G401 (cell line): ENCODE data around the gene DRGX. TPM values are rescaled to one million over a fixed set of nuclear protein-coding genes. Genes with fewer than 3 reads are reported as not detected.

Source experiments
- DNase-seq: peaks from one replicate; pipeline ENCODE4 v3.0.0-alpha.2; 2015; ENCODE audit warnings: low spot score
- in situ Hi-C: cut with HindIII; loops from 2 replicates; pipeline ENCODE4 v1.10.0; 2016; ENCODE audit warnings: low sequenced_read_pairs, mixed read lengths
- total RNA-seq: library from RNA; depleted of rRNA; stranded (reverse); fragments of >200 nt; shearing (Covaris generic); gene quantifications from 2 replicates; pipeline ENCODE4 v1.2.3, GENCODE V29; 2014

The DRGX gene
- total RNA-seq, 1 experiment from 2014 or later, result 0.03 TPM

DNA sequence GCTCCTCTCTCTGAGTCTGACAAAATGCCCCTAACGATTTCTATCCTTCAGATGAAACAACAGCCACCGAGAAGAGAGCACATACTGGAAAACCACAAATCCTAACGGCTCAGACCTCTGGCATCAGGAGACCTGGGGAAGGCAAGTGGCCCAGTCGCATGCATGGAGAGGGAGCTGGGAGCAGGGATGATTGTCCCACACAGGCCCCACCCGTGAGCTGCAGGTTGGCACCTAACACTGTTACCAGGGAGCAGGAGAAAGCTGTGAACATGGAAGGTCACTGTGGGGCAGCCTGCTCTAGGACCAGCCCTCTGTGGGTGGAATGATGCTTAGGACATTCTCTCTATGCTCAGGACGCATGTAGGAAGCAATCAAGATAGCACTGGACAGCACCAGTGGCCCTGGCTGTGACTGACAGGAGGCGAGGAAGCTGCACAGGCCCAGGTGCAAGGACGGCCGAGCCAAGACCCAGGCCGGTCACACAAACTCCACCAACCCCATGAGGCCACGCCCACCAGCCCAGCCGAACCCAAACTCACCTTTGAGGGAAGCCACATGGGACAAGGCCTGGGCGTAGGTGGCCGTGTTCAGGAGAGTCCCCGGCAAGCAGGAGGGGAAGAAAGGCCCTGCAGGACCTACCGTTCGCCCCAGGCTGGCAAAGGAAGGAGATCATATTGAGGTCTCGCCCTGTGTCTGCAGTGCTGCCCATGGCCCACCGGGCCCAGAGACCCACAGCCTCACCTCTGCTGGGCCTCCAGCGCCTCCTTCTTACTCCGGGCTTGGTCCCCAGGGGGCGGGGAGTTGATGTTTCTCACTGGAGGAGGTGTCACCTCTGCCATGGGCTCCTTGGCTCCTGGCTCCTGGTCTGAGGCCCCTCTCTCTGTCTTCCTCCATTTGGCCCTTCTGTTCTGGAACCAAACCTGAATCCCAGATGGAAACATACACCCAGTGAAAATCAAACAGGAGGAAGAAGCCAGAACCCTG is 9.7 kb downstream of the DRGX start:
- in situ Hi-C loops, result no loop called here
- DNase-seq, result no peak

DNA sequence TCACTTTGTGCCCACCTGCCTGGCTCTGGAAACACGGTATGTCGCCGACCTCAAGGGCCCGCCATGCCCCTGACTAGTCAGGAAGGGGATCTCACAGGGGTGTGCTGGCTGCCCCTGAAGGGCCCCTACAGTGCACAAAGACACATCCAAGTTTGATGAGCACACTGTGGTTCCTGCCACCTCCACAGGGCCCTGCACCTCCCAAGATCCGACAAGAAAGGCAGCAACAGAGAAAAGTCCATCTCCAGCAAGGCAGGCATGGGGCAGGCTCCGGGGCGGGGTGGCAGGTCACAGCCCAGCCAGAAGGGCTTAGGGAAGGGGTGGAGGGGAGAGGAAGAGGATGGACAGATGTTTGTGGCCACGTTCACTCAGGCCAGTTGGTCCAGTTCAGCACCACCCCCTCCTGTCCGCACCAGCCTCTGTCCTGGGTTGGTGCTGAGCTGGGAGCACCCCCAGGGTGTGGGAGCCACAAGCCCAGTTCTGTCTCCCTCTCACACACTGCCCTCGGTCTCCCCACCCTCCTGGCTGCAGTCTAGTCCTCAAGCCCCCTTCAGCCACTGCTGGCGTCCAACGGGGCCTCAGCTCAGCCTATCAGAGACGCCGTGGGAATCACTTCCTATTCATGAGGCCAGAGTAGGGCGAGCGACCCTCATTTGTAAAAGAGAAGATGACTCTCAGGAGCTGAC is 11.5 kb downstream of the DRGX start:
- DNase-seq, result no peak
- in situ Hi-C loops, result no loop called here

DNA sequence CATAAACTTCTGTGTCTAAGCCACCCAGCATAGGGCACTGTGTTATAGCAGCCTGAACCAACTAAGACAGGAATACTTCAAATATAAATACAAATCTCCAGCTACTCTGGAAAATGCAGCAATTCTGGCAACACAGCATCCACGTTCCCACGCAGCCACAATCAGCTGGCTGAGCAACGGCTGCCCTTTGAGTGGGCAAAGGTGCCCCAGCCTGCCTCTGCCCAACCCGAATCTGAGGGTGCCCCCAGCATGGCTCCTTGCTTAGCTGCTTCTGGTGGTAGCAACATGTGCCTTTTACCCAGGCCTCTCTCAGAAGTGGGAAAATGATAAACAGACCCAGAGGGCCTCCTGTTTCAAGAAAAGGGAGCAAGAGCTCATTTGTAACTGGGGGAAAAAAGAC is 12.0 kb downstream of the DRGX start:
- in situ Hi-C loops, result no loop called here
- no peak for DNase-seq

DNA sequence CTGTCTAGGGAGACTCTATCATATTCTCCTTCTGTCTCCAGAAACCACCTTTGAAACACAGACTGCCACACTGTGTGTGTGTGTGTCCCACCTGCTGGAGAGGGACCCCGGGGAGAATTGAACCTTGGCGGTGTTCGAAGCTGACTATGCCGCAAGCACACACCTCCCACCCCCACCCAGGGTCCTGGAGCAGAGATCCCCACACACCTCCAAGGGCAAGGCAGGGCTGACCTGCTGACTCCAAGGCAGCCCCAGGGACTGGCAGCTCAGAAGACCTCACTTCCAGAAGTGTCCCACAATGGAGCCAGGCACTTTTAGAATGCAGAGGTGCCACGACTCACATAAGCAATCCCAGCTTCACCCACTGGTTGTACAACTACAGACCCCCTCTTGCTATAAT is 13.1 kb downstream of the DRGX start:
- no peak for DNase-seq
- in situ Hi-C loops, result no loop called here

DNA sequence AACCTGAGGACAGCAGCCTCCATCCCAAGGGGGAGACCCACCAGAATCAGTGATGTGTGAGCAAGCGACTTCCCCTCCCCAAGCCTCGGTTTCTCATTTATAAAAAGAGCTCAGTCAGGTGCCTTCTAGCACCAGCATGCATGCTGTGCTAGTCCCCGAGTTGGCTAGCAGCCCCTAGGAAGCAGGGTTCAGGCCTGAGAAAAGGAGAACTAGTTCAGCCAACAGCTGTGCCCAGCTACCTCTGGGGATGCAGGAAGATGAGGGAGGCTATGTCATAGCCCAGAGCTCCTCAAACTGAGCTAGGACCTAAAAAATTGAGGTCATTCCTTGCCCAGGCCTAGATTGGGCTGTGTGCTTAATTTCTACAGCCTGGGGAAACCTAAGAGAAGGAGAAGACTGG is 13.7 kb downstream of the DRGX start:
- no peak for DNase-seq
- in situ Hi-C loops, result no loop called here

DNA sequence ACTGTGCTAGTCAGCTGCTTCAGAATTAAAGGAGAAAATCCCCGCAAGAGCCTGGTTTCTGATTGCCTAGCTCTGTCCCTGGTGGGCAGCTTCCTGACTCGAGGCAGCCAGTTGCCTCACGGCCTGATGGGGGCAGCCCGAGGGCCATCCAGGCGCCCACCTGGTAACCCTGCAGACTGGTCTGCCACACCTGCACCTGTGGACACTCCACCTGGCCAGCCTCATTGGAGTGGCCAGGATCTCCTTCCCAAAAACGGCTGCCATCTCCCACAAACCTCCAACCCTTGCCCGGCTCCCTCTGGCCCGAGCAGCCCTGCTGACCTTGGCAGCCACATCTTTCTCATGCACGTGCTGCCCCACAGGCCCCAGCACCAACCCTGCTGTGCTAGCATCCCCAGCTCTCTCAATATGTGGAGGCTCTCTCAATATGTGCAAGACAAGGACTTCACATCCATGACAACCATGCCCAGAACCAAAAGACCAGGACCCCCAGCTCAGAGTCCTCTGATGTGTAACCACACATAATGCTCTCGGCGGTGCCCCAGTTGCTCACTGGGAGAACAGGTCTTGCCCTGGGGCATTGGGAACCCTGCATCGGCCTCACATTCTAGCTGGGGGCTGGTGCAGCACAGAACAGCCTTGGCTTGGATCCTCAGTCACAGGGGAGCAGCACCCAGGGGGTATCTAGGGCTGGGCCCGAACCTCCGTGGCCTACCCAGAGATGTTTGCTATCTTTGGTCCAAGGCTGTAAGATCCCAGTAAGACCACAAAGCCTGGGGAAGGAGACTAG is 14.6 kb downstream of the DRGX start:
- in situ Hi-C loops, result no loop called here
- no peak for DNase-seq

DNA sequence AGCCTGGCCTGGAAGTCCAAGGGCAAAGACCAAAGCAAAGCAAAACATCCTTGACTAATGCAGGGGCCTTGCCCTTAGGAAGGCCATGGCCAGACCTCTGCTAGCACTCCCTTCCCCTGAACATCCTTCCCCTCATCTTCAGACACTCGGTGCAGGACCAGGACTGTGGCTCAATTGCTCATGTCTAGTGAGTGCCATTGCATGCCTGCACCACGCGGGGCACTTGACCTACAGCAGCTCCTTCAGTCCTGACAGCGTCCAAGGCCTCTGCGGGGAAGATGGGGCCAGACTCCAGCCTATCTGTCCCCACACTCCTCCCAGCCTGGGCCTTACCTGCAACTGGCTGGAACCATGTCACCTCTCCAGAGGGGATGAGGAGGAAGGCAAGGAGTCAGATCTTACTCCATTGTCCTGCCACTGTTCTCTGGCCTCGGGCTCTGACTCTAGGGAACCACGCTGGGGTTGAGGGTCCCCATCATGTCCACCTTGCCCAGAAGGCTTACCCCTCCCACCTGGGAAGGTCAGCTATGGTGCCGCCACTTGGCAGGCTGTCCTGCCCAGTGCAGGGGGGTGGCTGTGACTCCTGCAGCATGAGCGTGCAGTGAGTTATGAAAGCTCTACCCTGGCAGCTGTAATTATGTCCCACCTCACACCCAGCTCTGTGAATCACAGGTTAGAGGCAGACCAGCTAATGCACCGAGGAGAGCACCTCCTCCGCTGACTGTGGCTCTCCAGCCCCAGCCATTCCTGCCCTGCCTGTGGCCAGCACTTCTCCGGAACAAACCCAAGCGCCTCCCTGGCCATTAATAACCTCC is 16.1 kb downstream of the DRGX start:
- in situ Hi-C loops, result loop anchor here (10.0 kb wide), 1 partner anchor 145 kb away; no protein-coding TSS in a partner anchor
- no peak for DNase-seq

DNA sequence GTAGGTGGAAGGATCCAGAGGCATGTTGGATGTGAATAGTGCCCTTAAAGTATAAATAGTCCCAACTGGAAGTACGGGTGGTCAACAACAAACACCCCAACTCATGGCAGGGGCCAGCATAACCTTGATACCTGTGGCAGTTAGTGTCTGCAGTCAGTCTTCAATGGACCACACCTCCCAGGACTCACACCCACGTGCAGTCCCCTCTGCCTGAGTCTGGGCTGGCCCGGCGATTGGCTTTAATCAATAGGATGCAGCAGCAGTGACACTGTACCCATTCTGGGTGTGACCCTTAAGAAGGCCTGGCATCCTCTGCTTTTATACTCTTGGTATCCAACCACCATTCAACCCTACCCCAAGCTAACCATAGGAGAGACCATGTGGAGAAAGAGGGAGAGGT is 18.6 kb downstream of the DRGX start:
- in situ Hi-C loops, result loop anchor here (10.0 kb wide), 1 partner anchor 148 kb away; no protein-coding TSS in a partner anchor
- no peak for DNase-seq

DNA sequence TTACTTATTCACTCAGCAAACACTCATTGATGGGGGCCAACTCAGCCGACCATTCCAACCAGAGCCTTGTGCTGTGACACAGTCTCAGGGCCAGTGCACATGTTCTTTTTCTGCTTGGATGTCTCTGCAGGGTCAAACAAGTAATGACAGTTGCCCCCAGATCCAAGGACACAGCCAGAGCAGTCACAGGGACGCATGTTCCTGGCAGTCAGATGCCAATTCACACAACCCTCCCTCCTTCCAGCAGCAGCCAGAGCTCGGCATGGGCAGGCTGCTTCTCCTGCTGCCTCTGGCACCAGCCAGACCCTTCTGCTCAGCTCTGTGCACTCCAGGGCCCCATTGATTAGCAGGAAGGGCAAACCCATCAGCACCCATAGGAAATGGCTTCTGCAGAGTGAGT is 20.3 kb downstream of the DRGX start:
- no peak for DNase-seq
- in situ Hi-C loops, result loop anchor here (10.0 kb wide), 1 partner anchor 149 kb away; no protein-coding TSS in a partner anchor

DNA sequence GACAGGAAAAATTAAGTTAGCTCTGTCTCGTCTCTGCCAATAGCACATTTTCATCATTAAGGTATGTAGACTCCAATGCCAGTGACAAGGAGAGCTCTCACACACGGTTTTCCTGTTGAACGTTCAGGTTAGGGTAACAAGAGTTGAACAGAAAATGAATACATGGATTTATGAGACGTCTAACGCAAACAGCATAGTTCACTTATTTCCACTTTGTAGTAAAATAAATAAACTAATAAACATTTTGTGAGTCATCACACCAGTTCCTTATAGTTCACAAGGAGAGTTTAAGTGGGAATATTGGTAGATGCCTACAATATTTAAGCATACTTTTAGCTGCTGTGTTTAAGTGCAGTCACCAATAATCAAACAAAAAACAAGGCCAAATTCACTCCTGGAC is 21.1 kb downstream of the DRGX start:
- in situ Hi-C loops, result loop anchor here (10.0 kb wide), 1 partner anchor 150 kb away; no protein-coding TSS in a partner anchor
- no peak for DNase-seq

DNA sequence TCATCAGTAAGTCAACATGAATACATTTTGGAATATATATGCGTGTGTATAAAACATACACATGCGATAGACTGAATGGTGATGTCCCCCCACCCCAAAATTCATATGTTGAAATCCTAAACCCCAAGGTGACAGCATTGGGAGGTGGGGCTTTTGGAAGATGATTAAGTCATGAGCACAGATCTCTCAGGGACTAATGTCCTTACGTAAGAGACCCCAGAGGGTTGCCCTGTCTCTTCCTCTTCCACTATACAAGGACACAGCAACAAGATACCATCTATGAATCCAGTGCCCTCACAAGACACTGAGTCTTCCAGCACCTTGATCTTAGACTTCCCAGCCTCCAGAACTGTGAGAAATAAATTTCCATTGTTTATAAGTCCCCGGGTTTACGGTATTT is 22.5 kb downstream of the DRGX start:
- DNase-seq, result no peak
- in situ Hi-C loops, result loop anchor here (10.0 kb wide), 1 partner anchor 151 kb away; no protein-coding TSS in a partner anchor

DNA sequence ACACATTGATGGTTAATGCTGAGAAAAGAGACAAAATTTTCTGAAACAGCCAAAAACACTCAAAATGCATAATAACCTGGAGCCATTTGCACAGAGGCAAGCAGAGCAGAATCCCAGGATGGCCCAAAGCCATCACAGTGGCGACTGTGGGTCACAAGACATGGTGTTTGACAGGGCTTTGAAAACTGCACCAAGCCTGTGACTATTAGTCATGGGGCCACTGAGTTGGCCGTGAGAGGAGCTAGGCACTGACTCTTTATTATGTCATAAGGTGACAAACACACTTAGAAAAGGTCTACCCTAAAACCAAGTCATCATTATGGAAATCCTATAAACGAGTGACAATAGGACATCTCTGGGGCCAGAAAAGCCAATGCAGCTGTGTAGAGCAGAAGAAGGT is 23.9 kb downstream of the DRGX start:
- DNase-seq, result no peak
- in situ Hi-C loops, result loop anchor here (10.0 kb wide), 1 partner anchor 153 kb away; no protein-coding TSS in a partner anchor

DNA sequence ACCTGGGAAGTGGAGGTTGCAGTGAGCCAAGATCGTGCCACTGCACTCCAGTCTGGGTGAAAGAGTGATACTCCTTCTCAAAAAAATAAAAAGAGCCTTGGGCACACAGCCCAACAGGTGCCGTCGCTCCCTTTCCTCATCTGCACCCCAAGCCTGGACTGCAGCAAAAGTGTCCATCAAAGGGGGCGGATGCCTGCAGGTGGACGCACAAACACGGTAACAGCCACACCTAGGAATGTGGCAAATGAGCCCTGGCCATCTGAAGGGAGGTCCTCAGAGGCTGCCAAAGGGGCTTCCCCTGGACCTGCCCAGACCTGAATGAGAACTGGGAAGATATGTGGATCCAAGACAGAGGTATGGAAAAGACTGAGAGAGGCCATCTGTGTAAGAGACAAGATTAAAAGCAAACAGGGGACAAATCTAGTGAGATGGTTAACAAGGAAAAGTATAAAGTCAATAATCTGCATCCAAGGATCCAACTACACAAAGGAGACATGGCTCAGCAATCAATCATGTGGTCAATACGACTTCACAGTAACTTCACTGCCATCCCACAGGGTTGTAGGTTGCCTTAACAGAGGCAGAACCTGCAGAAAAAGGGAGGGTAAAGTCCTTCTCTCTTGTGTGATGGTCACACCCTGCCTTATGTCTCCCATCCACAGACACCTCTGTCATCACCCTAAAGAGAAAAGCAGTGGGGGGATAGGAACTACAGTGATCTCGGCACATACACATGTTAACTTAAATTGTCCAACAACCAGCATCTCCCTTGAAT is 25.4 kb downstream of the DRGX start:
- in situ Hi-C loops, result loop anchor here (10.0 kb wide), 1 partner anchor 154 kb away; no protein-coding TSS in a partner anchor

DNA sequence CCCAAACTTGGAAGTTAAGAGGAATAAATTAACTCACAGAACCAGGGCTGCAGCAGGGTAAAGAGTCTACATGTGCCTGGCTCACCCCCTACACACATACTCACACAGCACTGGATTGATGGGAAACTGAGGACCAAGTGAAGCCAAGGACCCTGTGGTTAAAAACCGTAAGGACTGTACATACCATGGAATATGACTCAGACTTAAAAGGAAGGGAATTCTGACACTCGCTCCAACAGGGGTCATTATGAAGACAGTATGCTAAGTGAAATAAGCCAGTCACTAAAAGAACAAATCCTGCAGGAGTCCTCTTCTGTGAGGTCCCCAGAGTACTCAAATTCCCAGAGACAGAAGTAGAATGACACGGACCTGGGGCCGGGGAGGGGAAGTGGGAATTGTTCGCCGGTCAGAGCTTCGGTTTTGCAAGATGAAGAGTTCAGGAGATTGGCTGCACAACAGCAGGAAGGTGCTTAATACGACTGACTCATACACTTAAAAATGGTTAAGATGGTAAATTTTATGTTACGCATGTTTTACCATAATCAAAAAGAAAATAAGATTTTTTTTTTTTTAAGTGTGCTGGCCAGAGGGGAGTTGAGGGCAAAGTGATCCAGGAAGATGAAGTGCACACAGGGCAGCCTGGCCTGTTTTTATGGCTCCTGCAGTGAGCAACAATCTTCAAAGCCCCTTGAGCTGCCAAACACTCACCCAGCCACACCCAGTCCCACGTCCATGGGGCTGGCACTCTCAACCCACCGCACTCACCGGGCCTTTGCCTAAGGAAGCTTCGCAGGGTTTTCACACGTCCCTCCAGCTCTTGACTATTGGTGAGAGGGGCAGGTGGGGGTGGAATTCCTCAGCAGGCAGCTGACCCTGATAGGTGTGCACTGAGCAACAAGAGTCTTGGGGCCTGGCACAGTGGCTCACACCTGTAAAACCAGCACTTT is 26.4 kb downstream of the DRGX start:
- in situ Hi-C loops, result loop anchor here (10.0 kb wide), 1 partner anchor 155 kb away; no protein-coding TSS in a partner anchor
- DNase-seq, result no peak

More for the DNA sequence above, 25.4 kb downstream of the DRGX start:
- DNase-seq, result no peak

DNA sequence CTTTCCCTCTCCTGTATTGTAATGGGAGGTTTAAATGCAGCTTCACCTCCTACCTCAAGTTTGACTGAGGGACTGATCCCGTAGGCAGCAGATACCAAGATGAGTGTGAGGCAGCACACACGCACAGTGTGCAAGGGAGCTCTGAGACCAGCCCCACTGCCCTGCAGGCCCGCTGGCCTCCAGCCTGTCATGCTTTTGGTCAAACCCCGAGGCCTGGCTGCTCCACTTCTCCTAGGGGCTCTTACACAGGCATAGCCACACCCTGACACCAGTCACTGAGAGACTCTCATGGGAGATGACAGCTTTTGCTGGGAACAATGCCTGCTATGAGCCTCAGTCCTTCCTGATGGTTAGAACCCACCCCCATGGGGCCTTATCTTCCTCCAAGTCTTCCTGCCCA is 27.6 kb downstream of the DRGX start:
- DNase-seq, result no peak
- in situ Hi-C loops, result no loop called here

DNA sequence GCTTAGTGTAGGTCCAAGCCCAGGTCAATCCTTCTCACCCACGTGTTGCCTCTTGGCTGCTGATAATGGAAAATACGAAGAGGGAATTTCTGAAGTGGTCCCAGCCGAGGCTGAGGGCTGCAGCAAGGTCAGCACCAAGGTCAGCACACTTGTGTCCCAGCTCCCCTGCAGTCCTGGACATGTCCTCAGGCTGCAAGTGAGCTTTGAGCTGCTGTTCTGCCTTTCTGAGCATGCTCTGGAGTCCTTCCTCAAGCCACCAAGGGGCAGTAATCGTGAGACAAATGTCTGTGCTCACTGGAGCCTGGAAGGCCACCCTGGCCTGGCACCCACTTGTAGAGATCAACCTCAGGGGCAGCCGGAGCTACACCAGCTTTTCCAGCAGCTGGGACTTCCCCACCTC is 28.3 kb downstream of the DRGX start:
- in situ Hi-C loops, result no loop called here

DNA sequence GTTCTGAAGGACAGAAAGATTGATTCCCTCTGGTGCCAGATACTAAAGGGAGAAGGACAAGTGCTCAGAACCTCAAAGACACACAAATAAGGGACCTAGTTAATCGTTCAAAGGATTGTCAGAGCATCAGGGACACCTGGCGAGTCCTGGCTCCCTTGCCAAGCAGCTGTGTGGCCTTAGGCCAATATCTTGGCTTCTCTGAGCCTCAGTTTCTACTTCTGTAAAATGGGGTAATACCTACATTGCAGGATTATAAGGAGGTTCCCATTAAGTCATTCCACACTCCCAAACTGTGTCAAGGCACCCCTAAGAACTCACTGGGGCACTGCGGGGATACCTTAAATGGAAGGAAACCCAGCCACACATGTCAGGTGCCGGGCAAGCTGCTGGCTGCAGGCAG is 29.4 kb downstream of the DRGX start:
- in situ Hi-C loops, result no loop called here
- no peak for DNase-seq

More for the DNA sequence above, 28.3 kb downstream of the DRGX start:
- DNase-seq, result no peak
